Endometrial microvascular endothelial cells (primary cell): Measurements from ENCODE around the gene NR2F2. TPM values are rescaled to one million over a fixed set of nuclear protein-coding genes. Genes with fewer than 3 reads are reported as not detected.

Source experiments
- in situ Hi-C: cut with HindIII; loops from 2 replicates; pipeline ENCODE4 v1.10.0; 2017; ENCODE audit warnings: low sequenced_read_pairs, low pct_unique_long_range_greater_than_20kb; ENCODE audit errors: inconsistent ontology term
- total RNA-seq: library from RNA; depleted of rRNA; stranded (reverse); fragments of >200 nt; gene quantifications from one replicate; pipeline ENCODE4 v1.2.3, GENCODE V29; 2015; ENCODE audit errors: inconsistent ontology term

NR2F2 gene
- total RNA-seq = 13.7 TPM

GRCh38 chr15:96330450-96331143 is at the start of gene NR2F2:
Gene NR2F2 (plus strand): TSS chr15:96330700. CDS start chr15:96332106, 1,406 bp downstream.
- in situ Hi-C loops = loop anchor here (25.0 kb wide), 6 partner anchors 293 to 1668 kb away; no protein-coding TSS in a partner anchor

GRCh38 chr15:96285305-96285704 is 45.2 kb upstream of the NR2F2 start:
- in situ Hi-C loops = no loop called here

GRCh38 chr15:96285729-96286254 is 44.7 kb upstream of the NR2F2 start:
- in situ Hi-C loops = no loop called here

- in situ Hi-C loops = no loop called here
Measured at GRCh38 chr15:96290679-96291078, 39.8 kb upstream of the NR2F2 start.

- in situ Hi-C loops = no loop called here
Measured at GRCh38 chr15:96292635-96293034, 37.9 kb upstream of the NR2F2 start.

- in situ Hi-C loops = no loop called here
Measured at GRCh38 chr15:96293441-96293840, 37.1 kb upstream of the NR2F2 start.

- in situ Hi-C loops = no loop called here
Measured at GRCh38 chr15:96294766-96295165, 35.7 kb upstream of the NR2F2 start.

GRCh38 chr15:96296264-96296663 is 34.2 kb upstream of the NR2F2 start:
- in situ Hi-C loops = no loop called here

- in situ Hi-C loops = no loop called here
Measured at GRCh38 chr15:96297783-96298182, 32.7 kb upstream of the NR2F2 start.

GRCh38 chr15:96298217-96298616 is 32.3 kb upstream of the NR2F2 start:
- in situ Hi-C loops = no loop called here

- in situ Hi-C loops = no loop called here
Measured at GRCh38 chr15:96300836-96301235, 29.7 kb upstream of the NR2F2 start.

- in situ Hi-C loops = no loop called here
Measured at GRCh38 chr15:96303503-96304056, 26.9 kb upstream of the NR2F2 start.

GRCh38 chr15:96304839-96305238 is 25.7 kb upstream of the NR2F2 start:
- in situ Hi-C loops = no loop called here

- in situ Hi-C loops = no loop called here
Measured at GRCh38 chr15:96306321-96306720, 24.2 kb upstream of the NR2F2 start.

- in situ Hi-C loops = no loop called here
Measured at GRCh38 chr15:96307856-96308394, 22.6 kb upstream of the NR2F2 start.

- in situ Hi-C loops = no loop called here
Measured at GRCh38 chr15:96309143-96309660, 21.3 kb upstream of the NR2F2 start.

- in situ Hi-C loops = no loop called here
Measured at GRCh38 chr15:96311256-96311955, 19.1 kb upstream of the NR2F2 start.

- in situ Hi-C loops = no loop called here
Measured at GRCh38 chr15:96311956-96312294, 18.6 kb upstream of the NR2F2 start.

GRCh38 chr15:96312641-96313335 is 17.7 kb upstream of the NR2F2 start:
- in situ Hi-C loops = no loop called here
